H1 (cell line): ENCODE measurements around the gene VSNL1. TPM values are rescaled to one million over a fixed set of nuclear protein-coding genes. Genes with fewer than 3 reads are reported as not detected.

Experiments
- SIN3A ChIP-seq, 2 experiments: IDR thresholded peaks in 1 of 2; conservative IDR thresholded peaks in 1 of 2; 2 replicates each; pipeline ENCODE4 v1.6.1; 2011 to 2012; ENCODE audit warnings: low read length in 2 of 2, improper control_type of control experiment in 1 of 2, low read depth in 1 of 2, mild to moderate bottlenecking in 1 of 2
- polyA plus RNA-seq, 7 experiments: library from polyadenylated mRNA; depleted of rRNA in 3 of 7; stranded (reverse) in 5 of 7; unstranded in 2 of 7; fragments of >200 nt in 5 of 7; fragments of 200-250 nt in 2 of 7; gene quantifications; 1 replicate in 5 of 7; 2 replicates in 1 of 7; 4 replicates in 1 of 7; pipeline versions ENCODE4 v1.2.1 to v1.2.3, GENCODE V29; 2011 to 2013; ENCODE audit warnings: missing spikeins in 2 of 7, mixed read lengths in 2 of 7
- total RNA-seq: library from RNA; stranded (reverse); fragmentation: NEBNext Ultra II Directional; extraction: Animal tissue kit (Norgen Biotek cat#: 25700); gene quantifications from 2 replicates; pipeline ENCODE4 v1.2.1, GENCODE V29; 2021
- TF ChIP-seq, protein P1 (sequence below), 3 experiments: IDR thresholded peaks; 1 replicate in 2 of 3; 2 replicates in 1 of 3; pipeline versions ENCODE4 v1.5.1 to v1.6.1; 2011; ENCODE audit warnings: low read length in 3 of 3, mild to moderate bottlenecking in 3 of 3, inconsistent platforms in 2 of 3, low read depth in 1 of 3, moderate library complexity in 1 of 3; ENCODE audit not compliant: insufficient read depth in 1 of 3; ENCODE audit errors: control extremely low read depth in 1 of 3
- TF ChIP-seq, protein P2 (sequence below): IDR thresholded peaks from 2 replicates; pipeline ENCODE4 v1.6.1; 2012; ENCODE audit warnings: inconsistent platforms

VSNL1 gene
- total and polyA plus RNA-seq, 2 of the 8 experiments (the other 6 are each of a cell fraction or from before 2014, with no cell fraction given): 49.4 to 108 TPM

DNA sequence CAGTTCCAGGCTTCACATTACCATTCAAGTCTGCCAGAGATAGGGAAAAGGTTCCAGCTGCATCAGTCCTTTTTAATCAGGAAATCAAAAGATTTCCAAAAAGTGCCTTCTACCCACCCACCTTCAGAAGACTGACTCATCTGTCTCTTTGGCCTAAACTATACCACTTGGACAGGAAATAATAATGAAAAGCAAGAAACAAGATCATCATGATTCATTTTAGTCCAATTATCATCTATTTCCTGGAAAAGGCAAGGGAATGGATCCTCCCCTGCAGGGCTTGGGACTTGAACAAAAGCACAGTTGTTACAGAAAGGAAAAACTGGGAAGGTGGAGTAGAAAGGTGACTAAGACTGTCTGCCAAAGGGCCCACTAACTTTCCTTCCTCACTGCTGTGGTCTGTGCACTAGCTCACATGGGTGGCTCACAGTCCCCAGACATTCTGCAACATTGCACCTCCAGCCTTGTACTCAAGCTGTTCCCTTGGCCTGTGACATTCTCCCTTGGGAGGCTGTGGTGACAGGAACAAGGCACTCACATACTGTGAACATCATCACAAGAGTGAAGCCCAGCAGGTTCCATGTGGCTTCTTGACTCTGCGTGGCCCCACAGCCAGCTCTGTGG lies 75.3 kb downstream of the VSNL1 start (continued):
- TF ChIP-seq, protein P1, sequence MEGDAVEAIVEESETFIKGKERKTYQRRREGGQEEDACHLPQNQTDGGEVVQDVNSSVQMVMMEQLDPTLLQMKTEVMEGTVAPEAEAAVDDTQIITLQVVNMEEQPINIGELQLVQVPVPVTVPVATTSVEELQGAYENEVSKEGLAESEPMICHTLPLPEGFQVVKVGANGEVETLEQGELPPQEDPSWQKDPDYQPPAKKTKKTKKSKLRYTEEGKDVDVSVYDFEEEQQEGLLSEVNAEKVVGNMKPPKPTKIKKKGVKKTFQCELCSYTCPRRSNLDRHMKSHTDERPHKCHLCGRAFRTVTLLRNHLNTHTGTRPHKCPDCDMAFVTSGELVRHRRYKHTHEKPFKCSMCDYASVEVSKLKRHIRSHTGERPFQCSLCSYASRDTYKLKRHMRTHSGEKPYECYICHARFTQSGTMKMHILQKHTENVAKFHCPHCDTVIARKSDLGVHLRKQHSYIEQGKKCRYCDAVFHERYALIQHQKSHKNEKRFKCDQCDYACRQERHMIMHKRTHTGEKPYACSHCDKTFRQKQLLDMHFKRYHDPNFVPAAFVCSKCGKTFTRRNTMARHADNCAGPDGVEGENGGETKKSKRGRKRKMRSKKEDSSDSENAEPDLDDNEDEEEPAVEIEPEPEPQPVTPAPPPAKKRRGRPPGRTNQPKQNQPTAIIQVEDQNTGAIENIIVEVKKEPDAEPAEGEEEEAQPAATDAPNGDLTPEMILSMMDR (IDR thresholded peaks at IDR 0.05; ENCODE audit: control extremely low read depth in 1 of 3, insufficient read depth in 1 of 3, low read depth in 1 of 3, low read length in 3 of 3): no peak
- TF ChIP-seq, protein P2, sequence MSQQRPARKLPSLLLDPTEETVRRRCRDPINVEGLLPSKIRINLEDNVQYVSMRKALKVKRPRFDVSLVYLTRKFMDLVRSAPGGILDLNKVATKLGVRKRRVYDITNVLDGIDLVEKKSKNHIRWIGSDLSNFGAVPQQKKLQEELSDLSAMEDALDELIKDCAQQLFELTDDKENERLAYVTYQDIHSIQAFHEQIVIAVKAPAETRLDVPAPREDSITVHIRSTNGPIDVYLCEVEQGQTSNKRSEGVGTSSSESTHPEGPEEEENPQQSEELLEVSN: no peak
- TF ChIP-seq SIN3A (conservative IDR thresholded peaks at IDR 0.05 in 1 of 2, IDR thresholded peaks at IDR 0.05 in 1 of 2; ENCODE audit: low read depth in 1 of 2, low read length in 2 of 2): no peak
